Fibroblast of villous mesenchyme (primary cell): ENCODE results near the gene MRAS. TPM values are rescaled to one million over a fixed set of nuclear protein-coding genes. Genes with fewer than 3 reads are reported as not detected.

ENCODE experiments used
- DNase-seq: peaks from one replicate; pipeline ENCODE4 v3.0.0-alpha.2; 2010; ENCODE audit warnings: low read depth
- H3K4me3 ChIP-seq: 2 replicates; pipeline ENCODE4 v1.5.1; 2011; ENCODE audit warnings: low read depth, mild to moderate bottlenecking, low read length
- total RNA-seq: library from RNA; depleted of rRNA; stranded (reverse); fragments of >200 nt; gene quantifications from 2 replicates; pipeline ENCODE4 v1.2.3, GENCODE V29; 2012
- TF ChIP-seq, protein P1 (sequence below): IDR thresholded peaks from 2 replicates; pipeline ENCODE4 v1.5.1; 2012; ENCODE audit warnings: low read depth, mild to moderate bottlenecking, low read length; ENCODE audit not compliant: insufficient read depth

The MRAS gene
- total RNA-seq, 1 donor = 53.5 TPM

GRCh38 chr3:138359919-138360868 is 11.8 kb downstream of the MRAS start:
- TF ChIP-seq, protein P1, sequence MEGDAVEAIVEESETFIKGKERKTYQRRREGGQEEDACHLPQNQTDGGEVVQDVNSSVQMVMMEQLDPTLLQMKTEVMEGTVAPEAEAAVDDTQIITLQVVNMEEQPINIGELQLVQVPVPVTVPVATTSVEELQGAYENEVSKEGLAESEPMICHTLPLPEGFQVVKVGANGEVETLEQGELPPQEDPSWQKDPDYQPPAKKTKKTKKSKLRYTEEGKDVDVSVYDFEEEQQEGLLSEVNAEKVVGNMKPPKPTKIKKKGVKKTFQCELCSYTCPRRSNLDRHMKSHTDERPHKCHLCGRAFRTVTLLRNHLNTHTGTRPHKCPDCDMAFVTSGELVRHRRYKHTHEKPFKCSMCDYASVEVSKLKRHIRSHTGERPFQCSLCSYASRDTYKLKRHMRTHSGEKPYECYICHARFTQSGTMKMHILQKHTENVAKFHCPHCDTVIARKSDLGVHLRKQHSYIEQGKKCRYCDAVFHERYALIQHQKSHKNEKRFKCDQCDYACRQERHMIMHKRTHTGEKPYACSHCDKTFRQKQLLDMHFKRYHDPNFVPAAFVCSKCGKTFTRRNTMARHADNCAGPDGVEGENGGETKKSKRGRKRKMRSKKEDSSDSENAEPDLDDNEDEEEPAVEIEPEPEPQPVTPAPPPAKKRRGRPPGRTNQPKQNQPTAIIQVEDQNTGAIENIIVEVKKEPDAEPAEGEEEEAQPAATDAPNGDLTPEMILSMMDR = no peak
- H3K4me3 ChIP-seq = no peak overlapping the region
- no peak for DNase-seq

GRCh38 chr3:138360869-138361525 is 12.6 kb downstream of the MRAS start:
- DNase-seq = no peak
- H3K4me3 ChIP-seq = no peak overlapping the region
- TF ChIP-seq, protein P1 = no peak

- TF ChIP-seq, protein P1 = no peak
- no peak overlapping the region for H3K4me3 ChIP-seq
- DNase-seq = no peak
Measured at GRCh38 chr3:138361561-138361971, 13.2 kb downstream of the MRAS start.

DNA sequence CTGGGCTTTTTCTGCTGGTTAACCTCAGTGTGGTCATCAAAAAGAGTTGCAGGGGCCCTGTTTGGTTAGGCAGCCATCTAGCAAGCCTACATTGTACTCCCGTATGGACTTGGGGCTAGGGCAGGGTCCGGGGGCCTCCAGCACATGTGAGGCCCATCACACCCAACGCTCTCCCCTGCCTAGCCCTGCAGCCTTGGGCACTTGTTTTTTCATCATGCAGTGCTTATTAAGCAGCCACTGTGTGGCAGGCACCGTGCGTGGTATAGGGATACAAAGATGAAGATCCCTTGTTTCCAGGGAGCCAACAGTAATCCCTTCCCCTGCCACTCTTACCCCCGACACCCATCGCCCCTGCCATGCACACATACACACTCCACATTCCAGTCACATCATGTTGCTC is 14.2 kb downstream of the MRAS start:
- TF ChIP-seq, protein P1 = no peak
- no peak for DNase-seq
- no peak overlapping the region for H3K4me3 ChIP-seq

DNA sequence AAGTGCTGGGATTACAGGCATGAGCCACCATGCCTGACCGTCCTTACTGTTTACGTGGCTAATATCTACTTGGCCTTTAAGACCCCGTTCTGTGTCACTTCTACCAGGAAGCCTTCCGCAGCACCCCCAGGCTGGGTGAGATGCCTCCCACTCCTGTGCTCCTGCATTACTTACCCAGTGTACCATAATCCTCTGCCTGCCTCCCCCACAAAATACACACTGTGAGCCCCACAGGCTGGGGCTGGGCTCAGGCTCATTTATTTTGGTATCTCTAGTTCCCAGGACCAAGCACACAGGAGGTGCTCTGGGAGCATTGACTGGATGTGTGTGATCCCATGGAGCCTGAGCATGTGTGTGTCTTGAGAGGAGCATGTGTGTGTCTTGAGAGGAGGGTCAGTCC is 14.9 kb downstream of the MRAS start:
- H3K4me3 ChIP-seq = no peak overlapping the region
- TF ChIP-seq, protein P1 = no peak
- no peak for DNase-seq

GRCh38 chr3:138364356-138365252 is 16.2 kb downstream of the MRAS start:
- H3K4me3 ChIP-seq = no peak overlapping the region
- DNase-seq = no peak
- TF ChIP-seq, protein P1 = no peak
